Right lung (tissue), 5 donors: ENCODE data around the gene DCAF8. TPM values are rescaled to one million over a fixed set of nuclear protein-coding genes. Genes with fewer than 3 reads are reported as not detected.

Experiments
- DNase-seq, 2 donors: peaks; one replicate each; pipeline ENCODE4 v3.0.0-alpha.2; 2013
- polyA plus RNA-seq, 5 donors: library from polyadenylated mRNA; unstranded; fragments of 120-200 nt; gene quantifications; one replicate each; pipeline versions ENCODE4 v1.2.1 to v1.2.3, GENCODE V29; 2013; ENCODE audit warnings: inconsistent platforms in 1 of 5, low replicate concordance in 1 of 5; ENCODE audit not compliant: insufficient read length in 5 of 5, insufficient read depth in 1 of 5

The DCAF8 gene
- polyA plus RNA-seq, 5 donors: 159 to 252 (median 210) TPM

DNA sequence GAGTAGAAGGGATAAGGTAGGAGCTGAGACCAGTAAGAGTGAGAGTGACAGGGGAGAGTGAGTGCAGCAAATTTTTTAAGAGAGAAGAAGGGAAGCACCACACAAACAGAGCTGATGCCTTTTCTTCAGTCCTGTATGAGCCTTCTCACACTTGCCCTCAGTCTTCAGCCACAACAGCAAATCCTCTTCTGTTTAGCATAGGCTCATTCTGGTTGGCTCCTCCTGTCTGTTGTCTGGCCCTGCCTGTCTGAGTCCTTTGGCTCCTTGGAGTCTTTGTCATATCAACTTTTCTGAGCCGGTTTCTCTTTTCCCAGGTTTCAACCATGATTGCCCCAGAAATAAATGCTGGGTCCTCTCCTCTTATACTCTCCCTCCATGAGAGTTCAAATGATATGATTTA, 84.7 kb downstream of the DCAF8 start:
- no peak for DNase-seq

DNA sequence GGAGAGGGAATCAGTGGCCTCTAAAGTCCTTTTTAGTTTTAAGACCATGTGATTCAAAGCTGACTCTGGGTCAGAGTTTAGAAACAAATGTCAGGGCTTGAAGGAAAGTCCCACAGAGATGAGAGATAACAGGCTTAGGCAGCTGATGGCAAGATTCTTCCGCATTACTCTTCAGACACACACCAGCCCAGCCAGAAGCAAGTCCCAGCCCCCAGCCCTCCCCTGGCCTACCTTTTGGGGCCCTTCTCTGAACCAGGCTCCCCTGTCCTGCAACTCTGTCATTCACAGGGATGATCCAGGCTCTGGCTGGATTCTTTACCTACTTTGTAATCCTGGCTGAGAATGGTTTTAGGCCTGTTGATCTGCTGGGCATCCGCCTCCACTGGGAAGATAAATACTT, 85.1 kb downstream of the DCAF8 start:
- no peak for DNase-seq

DNA sequence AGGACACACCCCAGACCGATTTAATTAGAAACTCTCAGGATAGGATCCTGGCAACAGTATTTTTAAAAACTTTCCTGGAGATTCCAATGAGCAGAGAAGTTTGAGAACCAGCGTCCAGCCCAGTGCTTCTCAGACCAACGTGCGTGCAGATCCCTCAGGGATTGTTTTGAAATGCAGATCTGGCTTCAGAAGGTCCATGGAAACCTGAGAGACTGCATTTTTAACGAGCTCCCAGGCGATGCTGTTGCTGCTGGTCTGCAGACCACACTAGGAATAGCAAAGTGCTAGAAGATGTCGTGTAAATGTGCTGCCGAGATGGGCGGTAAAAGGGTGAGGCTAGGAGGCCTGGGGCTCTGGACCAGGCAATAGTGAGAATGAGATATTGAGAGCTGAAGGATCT, 90.4 kb downstream of the DCAF8 start:
- no peak for DNase-seq

DNA sequence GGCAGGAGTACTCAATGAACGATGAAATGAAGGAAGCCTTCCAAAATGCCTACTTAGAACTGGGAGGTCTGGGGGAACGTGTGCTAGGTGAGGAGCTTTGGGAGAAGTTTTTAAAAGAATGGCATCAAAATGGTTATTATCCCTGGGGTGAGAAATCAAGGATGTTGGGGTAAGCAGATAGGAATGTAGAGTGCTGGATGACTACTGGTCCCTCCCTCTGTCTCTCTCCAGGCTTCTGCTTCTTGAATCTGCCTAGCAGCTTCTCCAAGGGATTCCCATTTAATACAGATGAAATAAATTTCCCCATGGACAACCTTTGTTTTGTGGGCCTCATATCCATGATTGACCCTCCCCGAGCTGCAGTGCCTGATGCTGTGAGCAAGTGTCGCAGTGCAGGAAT, 91.0 kb downstream of the DCAF8 start:
- DNase-seq: no peak

GRCh38 chr1:160169553-160170399, 92.6 kb downstream of the DCAF8 start:
- no peak for DNase-seq

- no peak for DNase-seq
Measured at GRCh38 chr1:160168609-160169369, 93.6 kb downstream of the DCAF8 start.

DNA sequence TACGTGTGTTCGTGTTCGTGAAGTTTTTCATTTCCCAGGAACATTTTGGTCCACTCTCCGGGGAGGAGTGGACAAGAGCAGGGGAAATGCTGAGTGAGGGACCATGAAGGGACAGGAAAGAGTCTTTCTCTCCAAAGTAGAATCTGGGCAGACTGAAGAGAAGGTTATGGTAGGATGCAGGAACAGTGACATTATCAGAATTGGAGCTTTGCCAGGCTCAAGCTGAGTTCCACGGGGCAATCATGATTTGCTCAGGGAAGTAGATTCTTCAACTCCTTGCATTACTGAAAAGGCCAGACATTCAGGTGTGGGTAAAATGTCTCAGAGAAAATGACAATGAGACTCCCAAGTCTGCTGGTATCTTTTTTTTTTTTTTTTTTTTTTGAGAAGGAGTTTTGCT, 94.3 kb downstream of the DCAF8 start:
- no peak for DNase-seq

DNA sequence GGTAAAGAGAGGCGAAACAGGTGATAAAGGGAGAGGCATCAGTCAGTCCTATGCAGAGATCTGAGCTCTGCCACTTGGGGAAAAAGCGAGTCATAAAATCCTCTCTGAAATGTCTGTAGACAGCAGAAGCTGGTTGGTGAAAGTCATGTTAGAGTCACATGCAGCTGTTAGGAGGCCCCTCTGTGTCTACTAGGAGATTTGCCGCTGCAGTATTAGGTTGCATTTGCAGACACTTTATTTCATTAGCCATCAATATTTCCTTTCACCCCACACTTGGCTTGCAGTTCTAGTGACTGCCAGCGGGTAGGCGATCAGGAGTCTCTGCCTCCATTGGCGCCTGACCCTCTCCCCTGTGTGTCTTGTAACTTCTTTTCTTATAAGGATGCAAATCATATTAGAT, 94.8 kb downstream of the DCAF8 start:
- no peak for DNase-seq

DNA sequence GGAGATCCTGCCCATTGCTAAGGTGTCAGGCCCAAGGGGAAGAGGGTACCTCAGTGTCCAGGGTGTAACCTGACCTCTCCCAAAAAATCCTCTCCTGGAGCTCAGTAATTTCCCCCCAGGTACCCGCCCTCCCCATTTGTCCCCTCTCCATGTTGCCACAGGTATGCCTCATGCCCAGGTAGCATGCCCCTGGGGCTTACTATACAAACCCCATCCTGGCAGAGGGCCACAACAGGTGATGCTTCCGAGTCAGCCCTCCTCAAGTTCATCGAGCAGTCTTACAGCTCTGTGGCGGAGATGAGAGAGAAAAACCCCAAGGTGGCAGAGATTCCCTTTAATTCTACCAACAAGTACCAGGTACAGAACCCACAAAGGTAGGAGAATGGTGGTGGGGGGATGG, 95.3 kb downstream of the DCAF8 start:
- DNase-seq: no peak

- no peak for DNase-seq
Measured at GRCh38 chr1:160166166-160166868, 96.0 kb downstream of the DCAF8 start.

Other genes with a start within 250 kb of the DCAF8 start
- gene PIGM, start 230.6 kb downstream of the DCAF8 start, polyA plus RNA-seq: 10 to 100 TPM in 4 of 5 donors, 1 to 10 TPM in 1; 9.7 to 14.7 (median 13.0) TPM
- under 1 TPM; 0.13 to 0.61 (median 0.37) TPM for gene KCNJ10, start 192.4 kb downstream of the DCAF8 start, polyA plus RNA-seq
- under 1 TPM; 0.04 to 0.10 (median 0.06) TPM for gene KCNJ9, start 181.0 kb downstream of the DCAF8 start, polyA plus RNA-seq
- gene IGSF8, start 163.9 kb downstream of the DCAF8 start, polyA plus RNA-seq: 10 to 100 TPM; 24.2 to 36.2 (median 30.5) TPM
- gene ATP1A2, start 146.8 kb downstream of the DCAF8 start, polyA plus RNA-seq: 10 to 100 TPM in 3 of 5 donors, 1 to 10 TPM in 2; 6.4 to 15.2 (median 13.6) TPM
- under 1 TPM in 4 of 5 donors, not detected in 1; 0.15 to 0.24 (median 0.22) TPM for gene ATP1A4, start 110.9 kb downstream of the DCAF8 start, polyA plus RNA-seq
- 10 to 100 TPM in 1 of 5 donors, 1 to 10 TPM in 1, under 1 TPM in 3; 0.31 to 33.0 (median 0.59) TPM for gene CASQ1, start 72.0 kb downstream of the DCAF8 start, polyA plus RNA-seq
- gene PEA15, start 57.2 kb downstream of the DCAF8 start, polyA plus RNA-seq: 100 to 1,000 TPM; 137 to 160 (median 145) TPM
- gene PEX19, start 22.6 kb upstream of the DCAF8 start, polyA plus RNA-seq: 10 to 100 TPM; 64.8 to 81.5 (median 70.9) TPM
- gene COPA, start 80.7 kb upstream of the DCAF8 start, polyA plus RNA-seq: 100 to 1,000 TPM; 152 to 164 (median 160) TPM
- 100 to 1,000 TPM in 4 of 5 donors, 10 to 100 TPM in 1; 97.9 to 125 (median 120) TPM for gene NCSTN, start 80.8 kb upstream of the DCAF8 start, polyA plus RNA-seq
- under 1 TPM; 0.13 to 0.37 (median 0.18) TPM for gene NHLH1, start 104.5 kb upstream of the DCAF8 start, polyA plus RNA-seq
- 10 to 100 TPM; 32.6 to 45.3 (median 37.2) TPM for gene VANGL2, start 138.0 kb upstream of the DCAF8 start, polyA plus RNA-seq